Forelimb muscle (tissue), 1 donor: ENCODE measurements around the gene ALK. TPM values are rescaled to one million over a fixed set of nuclear protein-coding genes. Genes with fewer than 3 reads are reported as not detected.

Experiments
- DNase-seq: peaks from one replicate; pipeline ENCODE4 v3.0.0-alpha.2; 2013; ENCODE audit warnings: low read depth
- polyA plus RNA-seq: library from polyadenylated mRNA; unstranded; fragments of 120-200 nt; gene quantifications from one replicate; pipeline ENCODE4 v1.2.1, GENCODE V29; 2013; ENCODE audit not compliant: insufficient read length

Gene ALK
- polyA plus RNA-seq, 1 donor, result 0.03 TPM

DNA sequence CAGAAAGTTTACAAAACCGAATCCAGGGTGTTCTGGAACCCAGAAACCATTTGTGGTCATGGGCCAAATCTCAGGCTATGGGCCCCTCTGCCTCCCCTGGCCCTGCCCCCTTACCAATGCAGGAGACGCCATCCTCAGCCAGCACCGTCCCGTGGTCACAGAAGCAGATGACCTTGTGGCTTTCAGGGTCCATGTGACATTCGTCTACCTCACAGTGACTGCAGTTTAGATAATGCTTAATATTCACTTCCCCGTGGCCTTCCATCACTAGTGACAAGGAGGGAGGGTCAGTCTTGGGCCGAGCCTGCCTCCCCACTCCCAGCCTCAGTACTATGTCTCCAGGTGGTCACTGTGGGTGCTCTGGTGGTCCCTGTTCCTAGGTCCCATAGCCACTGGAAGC is 694.6 kb downstream of the ALK start:
- DNase-seq, result no peak

GRCh38 chr2:29226375-29226774 is 695.0 kb downstream of the ALK start:
- no peak for DNase-seq

DNA sequence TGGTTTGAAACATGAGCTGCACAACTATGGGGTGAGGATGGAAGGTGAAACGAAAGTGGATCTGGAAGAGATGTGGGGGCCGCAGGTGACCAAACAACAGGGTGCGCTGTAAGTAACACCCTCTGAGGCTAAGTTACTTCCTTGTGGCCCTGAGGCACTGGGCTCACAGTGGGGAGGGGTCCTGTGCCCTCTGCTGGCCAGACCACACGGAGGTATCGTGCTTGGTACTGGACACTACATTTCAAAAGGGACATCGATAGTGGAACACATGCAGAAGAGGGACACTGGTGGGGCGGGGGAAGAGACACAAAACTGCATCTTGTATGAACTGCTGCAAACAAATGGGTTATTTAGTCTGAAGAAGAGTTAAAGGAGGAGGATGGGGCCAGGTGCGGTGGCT is 695.6 kb downstream of the ALK start:
- no peak for DNase-seq

GRCh38 chr2:29224693-29225551 is 696.5 kb downstream of the ALK start:
- no peak for DNase-seq

DNA sequence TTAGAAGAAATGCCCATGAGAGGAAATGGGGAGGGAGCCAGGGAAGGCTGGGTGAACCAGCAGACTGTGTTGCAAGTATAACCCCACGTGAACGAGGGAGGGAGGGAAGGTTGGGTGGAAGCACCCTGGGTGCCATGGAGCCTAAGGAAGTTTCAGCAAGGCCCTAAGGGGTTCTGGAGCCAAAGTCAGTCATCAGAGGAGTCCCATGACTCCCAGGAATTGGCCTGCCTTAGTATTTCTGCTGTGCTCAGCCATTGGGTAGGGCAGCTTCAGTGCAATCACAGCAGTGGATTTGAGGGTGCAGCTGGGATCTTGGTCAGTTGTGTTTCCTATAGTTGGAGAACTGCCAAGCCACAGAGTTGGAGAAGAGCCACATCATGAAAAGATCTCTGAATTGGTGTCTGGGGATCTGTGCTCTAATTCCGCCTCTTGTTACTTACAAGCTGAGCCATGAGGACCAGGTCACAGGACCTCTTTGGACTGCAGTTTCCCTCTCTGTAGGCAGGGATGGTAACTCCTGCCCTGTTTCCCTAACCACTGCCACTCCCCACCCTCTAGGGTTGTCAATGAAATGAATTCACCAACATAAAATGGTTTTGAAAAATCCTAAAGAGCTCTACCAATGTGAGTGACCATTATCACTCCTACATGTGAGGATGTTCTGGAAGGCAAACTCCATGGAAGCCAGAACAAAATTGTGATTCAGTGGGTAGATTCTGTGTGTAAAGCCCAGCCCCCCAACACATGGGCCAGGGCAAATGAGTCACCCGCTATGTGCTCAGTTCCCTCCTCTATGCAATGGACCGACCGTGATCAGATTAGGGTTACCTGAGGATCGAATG is 697.3 kb downstream of the ALK start:
- peak; percentile 13 for DNase-seq

DNA sequence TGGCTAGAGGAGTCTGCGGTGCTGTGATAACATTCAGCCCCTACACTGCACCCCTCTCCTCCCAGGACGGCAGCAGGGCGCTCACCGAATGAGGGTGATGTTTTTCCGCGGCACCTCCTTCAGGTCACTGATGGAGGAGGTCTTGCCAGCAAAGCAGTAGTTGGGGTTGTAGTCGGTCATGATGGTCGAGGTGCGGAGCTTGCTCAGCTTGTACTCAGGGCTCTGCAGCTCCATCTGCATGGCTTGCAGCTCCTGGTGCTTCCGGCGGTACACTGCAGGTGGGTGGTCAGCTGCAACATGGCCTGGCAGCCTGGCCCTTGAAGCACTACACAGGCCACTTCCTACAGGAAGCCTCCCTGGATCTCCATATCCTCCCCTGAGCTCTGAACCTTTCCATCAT is 698.1 kb downstream of the ALK start:
- no peak for DNase-seq

GRCh38 chr2:29222381-29223179 is 698.8 kb downstream of the ALK start:
- no peak for DNase-seq

DNA sequence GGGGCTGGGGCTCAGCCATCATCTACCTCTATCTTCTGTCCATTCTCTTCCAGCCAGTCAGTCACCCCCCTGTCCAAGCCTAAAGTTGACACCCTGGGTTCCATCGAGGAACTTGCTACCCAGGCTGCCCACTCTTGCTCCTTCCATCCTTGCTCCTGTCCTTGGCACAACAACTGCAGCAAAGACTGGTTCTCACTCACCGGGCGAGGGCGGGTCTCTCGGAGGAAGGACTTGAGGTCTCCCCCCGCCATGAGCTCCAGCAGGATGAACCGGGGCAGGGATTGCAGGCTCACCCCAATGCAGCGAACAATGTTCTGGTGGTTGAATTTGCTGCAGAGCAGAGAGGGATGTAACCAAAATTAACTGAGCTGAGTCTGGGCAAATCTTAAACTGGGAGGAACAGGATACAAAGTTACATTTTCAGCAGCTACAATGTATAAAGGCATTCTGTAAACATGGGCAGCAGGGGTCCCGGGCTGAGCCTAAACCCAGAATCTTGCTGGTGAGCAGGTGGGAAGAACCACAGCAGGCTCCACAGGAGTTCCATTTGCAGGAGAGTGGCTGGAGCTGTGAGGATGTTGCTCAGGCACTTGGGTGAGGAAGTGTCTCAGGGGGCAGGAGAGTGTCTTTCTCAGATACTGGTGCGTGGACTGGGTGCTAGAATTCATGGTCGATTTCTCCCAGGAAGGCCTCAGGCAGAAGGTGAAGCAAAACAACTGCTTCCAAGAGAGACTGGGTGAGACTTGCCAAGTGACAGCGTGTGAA is 700.7 kb downstream of the ALK start:
- no peak for DNase-seq

GRCh38 chr2:29219374-29219773 is 702.0 kb downstream of the ALK start:
- no peak for DNase-seq

DNA sequence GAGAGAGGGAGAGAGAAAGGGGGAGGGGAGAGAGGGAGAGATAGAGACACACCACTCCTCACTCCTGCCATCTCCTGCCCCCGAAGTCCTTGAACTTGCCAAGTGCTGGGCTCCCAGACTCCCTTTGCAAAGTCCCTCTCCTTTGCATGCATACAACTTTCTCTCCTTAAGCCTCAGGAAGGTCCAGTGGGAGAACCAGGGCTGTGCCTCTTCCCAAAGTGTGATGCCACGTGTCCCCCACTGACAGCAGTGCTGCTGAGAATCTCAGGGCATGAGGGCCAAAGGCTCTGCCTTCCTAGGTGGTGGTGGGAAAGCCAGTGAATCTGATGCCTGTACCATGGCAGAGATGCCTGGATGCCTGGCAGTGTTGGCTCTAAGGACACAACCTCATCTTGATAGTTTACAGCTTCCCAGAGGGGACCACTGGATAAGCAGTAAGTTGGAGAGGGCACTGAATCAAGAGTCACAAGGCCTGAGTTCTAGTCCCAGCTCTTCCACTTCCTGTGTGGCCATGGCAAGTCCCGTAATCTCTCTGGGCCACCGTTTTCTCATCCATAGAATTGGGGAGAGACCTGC is 702.7 kb downstream of the ALK start:
- DNase-seq, result no peak

GRCh38 chr2:29218071-29218470 is 703.3 kb downstream of the ALK start:
- DNase-seq, result no peak

- DNase-seq, result no peak
Measured at GRCh38 chr2:29216609-29216909, 704.8 kb downstream of the ALK start.

DNA sequence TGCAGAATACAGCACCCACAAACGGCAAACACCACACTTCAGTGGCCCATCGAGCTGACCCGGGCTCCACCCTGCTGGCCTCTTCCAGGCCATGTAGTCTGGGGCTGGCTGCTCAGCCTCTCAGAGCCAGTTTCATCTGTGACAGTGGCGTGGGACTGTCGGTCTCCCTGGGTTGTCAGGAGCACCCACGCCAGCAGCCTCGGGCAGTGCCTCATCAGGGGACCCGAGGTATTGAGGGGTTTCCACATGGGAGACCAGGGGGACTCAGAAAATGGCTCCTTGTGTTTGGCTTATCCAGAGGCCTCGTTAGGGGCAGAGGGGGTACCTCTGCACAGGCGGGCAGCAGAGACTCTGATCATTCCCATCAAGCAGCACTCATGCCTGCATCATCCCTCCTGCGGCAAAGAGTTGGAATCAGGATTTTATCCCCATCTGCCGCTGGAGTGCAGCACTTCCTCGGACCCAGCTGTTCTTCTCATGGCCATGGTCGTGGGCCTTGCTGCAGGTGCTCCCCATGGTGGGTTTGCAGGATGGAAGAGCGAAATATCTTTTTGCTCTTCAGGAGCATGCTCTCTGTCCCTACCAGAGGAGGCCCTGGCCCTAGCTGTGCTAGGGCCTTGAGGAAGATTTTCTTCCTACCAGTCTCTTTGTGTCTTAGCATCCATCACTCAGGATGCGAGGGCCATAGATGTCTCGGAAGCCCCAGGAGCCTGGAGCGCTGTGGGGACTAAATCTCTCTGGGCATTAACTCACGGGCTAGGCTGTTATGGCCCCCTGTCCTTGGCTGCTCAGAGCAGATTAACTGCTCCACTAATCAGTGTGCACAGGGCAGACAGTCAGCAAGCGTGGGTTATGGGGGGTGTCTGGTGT is 705.4 kb downstream of the ALK start:
- no peak for DNase-seq

DNA sequence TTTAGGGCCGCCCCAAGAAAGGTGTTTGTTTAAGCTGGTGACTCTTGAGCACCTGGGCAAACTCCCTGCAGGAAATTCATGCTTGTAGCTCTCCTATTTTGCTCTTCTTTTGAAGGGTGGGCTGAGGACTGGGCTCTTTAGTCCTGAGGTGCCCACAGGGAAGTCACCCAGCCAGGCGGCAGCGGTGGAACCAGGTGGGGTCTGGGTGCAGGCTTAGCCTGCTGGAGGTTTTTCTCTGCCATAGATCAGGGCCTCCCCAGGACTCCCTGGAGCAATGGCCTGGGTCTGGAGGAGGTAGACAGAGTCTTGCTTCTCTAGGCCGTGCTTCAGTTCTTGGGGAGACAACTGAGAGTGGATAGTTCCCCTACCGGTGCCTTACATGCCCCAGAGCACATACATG is 706.3 kb downstream of the ALK start:
- no peak for DNase-seq

DNA sequence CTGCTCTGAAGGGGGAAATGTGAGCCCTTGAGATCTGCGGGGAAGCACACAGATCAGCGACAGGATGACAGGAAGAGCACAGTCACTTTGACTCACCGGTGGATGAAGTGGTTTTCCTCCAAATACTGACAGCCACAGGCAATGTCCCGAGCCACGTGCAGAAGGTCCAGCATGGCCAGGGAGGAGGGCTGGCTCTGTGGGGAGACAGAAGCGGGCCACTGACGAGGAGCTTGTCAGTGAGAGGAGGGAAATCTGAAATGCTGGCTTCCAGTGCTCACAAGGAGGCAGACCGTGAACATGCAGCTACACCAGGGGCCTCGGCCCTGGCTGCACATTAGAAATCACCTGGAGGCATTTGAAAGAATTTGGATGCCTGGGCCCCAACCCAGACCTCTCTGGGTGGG is 707.5 kb downstream of the ALK start:
- DNase-seq, result no peak

- no peak for DNase-seq
Measured at GRCh38 chr2:29212009-29212408, 709.4 kb downstream of the ALK start.

DNA sequence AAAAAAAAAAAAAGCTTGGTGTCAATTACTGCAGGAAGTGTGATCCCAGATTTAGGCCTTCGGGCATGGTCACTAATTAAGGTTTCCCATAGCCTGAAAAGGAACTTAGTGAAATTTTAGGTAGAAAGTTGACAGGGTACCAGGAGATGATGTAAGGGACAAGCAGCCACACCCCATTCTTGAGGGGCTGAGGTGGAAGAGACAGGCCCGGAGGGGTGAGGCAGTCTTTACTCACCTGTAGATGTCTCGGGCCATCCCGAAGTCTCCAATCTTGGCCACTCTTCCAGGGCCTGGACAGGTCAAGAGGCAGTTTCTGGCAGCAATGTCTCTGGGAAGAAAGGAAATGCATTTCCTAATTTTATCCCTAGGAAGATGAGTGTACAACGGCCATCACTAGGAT is 711.8 kb downstream of the ALK start:
- DNase-seq, result no peak

DNA sequence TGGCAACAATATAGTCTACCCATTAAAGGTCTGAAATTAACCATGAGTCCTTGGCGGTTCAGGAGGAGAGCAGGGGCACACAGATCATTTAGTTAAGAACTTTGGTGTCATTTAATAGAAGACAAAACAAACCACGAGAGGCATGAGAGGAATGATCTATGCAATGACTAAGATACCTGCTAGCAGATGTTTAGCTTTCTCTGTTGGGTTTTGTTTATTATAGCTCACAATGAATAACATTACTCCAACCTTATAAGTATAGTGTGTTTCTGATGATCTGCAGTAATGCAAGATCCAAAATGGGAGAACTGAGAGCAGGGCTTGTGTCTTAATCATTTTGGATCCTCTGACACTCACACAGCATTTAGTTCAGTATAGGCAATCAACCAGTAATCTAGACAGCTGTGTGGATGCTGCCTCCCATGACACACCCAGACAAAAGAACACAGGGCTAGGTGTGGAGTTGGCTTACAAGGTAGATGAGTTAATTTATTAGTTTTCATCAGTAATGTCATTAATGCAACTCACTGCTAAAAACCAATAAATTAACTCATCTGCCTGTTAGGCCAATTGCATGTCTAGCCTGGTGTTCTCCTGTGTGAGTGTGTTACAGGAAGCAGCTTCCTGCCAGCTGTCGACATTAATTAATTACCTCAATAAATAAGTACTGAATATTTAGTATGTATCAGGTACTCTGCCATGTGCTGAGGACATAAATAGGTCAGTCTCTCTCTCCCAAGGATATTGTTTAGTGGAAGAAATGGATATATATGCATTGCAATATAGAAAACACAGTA is 713.8 kb downstream of the ALK start:
- no peak for DNase-seq

DNA sequence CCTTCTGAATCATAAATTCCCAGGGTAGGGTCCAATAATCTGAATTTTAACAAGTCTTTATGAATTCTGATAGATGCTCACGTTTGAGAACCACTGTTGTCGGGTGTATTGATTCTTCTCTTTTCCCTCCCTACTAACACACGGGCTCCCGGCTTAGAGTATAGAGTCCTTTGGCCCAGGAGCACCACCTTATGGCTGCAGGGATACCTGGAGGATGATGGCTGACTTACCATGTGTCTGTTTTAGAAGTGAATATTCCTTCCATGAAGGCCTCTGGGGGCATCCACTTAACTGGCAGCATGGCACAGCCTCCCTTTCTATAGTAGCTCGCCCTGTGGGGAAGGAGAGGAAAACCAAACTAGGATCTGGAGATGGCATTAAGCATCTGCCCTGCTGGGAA is 714.4 kb downstream of the ALK start:
- DNase-seq, result no peak
